ENCODE measurements around the gene CNTN5. TPM values are rescaled to one million over a fixed set of nuclear protein-coding genes. Genes with fewer than 3 reads are reported as not detected.

The CNTN5 gene
- total RNA-seq, 2 experiments from 2014 or later: not detected

- Mint-ChIP-seq H3K27me3 (no peaks in the 10 kb centered on the region), H3K4me3 (no peak overlapping the region), H3K4me1 (ENCODE audit: low read depth) (no peaks in the 10 kb centered on the region), H3K9me3 (peaks cover 14% of the 10 kb centered on the region), H3K27ac (no peak overlapping the region), H3K36me3 (ENCODE audit: low read depth) (no peaks in the 10 kb centered on the region)
- ChIA-PET POLR2A (no interaction called here), CTCF (no interaction called here)
- no peak for ATAC-seq (ENCODE audit: poor library complexity)
- no peaks in the 10 kb centered on the region for H3K4me1 ChIP-seq (ENCODE audit: insufficient read depth, low read length)
- no peak for TF ChIP-seq CTCF (IDR thresholded peaks at IDR 0.05)
- intact Hi-C loops (cut with DNase I, micrococcal nuclease): no loop called here
- no peaks in the 10 kb centered on the region for H3K27me3 ChIP-seq (ENCODE audit: control insufficient read depth in 1 of 2, insufficient read depth in 2 of 2, low read length in 2 of 2)
- H3K27ac ChIP-seq (ENCODE audit: low read depth in 1 of 2, low read length in 2 of 2): no peak overlapping the region
- H3K9me3 ChIP-seq (ENCODE audit: control insufficient read depth in 1 of 2, insufficient read depth in 1 of 2, low read length in 2 of 2): peaks cover 0 to 9% of the 10 kb centered on the region in 2 experiments
- no peak for DNase-seq
- H3K36me3 ChIP-seq (ENCODE audit: insufficient read depth, low read length): no peaks in the 10 kb centered on the region
- no peak overlapping the region for H3K4me3 ChIP-seq (ENCODE audit: low read length)
Observed at GRCh38 chr11:99932684-99933083, 911.9 kb downstream of the CNTN5 start.

- Mint-ChIP-seq H3K4me1 (ENCODE audit: low read depth) (no peaks in the 10 kb centered on the region), H3K27ac (no peak overlapping the region), H3K27me3 (no peaks in the 10 kb centered on the region), H3K9me3 (peaks cover 13% of the 10 kb centered on the region), H3K36me3 (ENCODE audit: low read depth) (no peaks in the 10 kb centered on the region), H3K4me3 (no peak overlapping the region)
- Histone ChIP-seq H3K9me3 (ENCODE audit: control insufficient read depth in 1 of 2, insufficient read depth in 1 of 2, low read length in 2 of 2) (no peaks in the 10 kb centered on the region), H3K27me3 (ENCODE audit: control insufficient read depth in 1 of 2, insufficient read depth in 2 of 2, low read length in 2 of 2) (no peaks in the 10 kb centered on the region), H3K27ac (ENCODE audit: low read depth in 1 of 2, low read length in 2 of 2) (no peak overlapping the region), H3K36me3 (ENCODE audit: insufficient read depth, low read length) (no peaks in the 10 kb centered on the region), H3K4me1 (ENCODE audit: insufficient read depth, low read length) (no peaks in the 10 kb centered on the region), H3K4me3 (ENCODE audit: low read length) (no peak overlapping the region)
- no peak for DNase-seq
- ChIA-PET POLR2A (no interaction called here), CTCF (no interaction called here)
- no peak for ATAC-seq (ENCODE audit: poor library complexity)
- no peak for TF ChIP-seq CTCF (IDR thresholded peaks at IDR 0.05)
- intact Hi-C loops (cut with DNase I, micrococcal nuclease): no loop called here
Observed at GRCh38 chr11:99934008-99934407, 913.3 kb downstream of the CNTN5 start.

GRCh38 chr11:99937330-99937729 is 916.6 kb downstream of the CNTN5 start:
- Mint-ChIP-seq H3K4me1 (ENCODE audit: low read depth) (no peaks in the 10 kb centered on the region), H3K4me3 (no peak overlapping the region), H3K36me3 (ENCODE audit: low read depth) (no peaks in the 10 kb centered on the region), H3K27ac (no peak overlapping the region), H3K9me3 (peaks cover 11% of the 10 kb centered on the region), H3K27me3 (no peaks in the 10 kb centered on the region)
- CTCF ChIA-PET: no interaction called here
- intact Hi-C loops (cut with DNase I, micrococcal nuclease): no loop called here
- Histone ChIP-seq H3K36me3 (ENCODE audit: insufficient read depth, low read length) (no peaks in the 10 kb centered on the region), H3K4me1 (ENCODE audit: insufficient read depth, low read length) (no peaks in the 10 kb centered on the region), H3K27me3 (ENCODE audit: control insufficient read depth in 1 of 2, insufficient read depth in 2 of 2, low read length in 2 of 2) (no peaks in the 10 kb centered on the region), H3K4me3 (ENCODE audit: low read length) (no peak overlapping the region), H3K9me3 (ENCODE audit: control insufficient read depth in 1 of 2, insufficient read depth in 1 of 2, low read length in 2 of 2) (no peaks in the 10 kb centered on the region), H3K27ac (ENCODE audit: low read depth in 1 of 2, low read length in 2 of 2) (no peak overlapping the region)
- POLR2A ChIA-PET: no interaction called here
- no peak for TF ChIP-seq CTCF (IDR thresholded peaks at IDR 0.05)
- ATAC-seq (ENCODE audit: poor library complexity): no peak
- no peak for DNase-seq

Data from CD4-positive, alpha-beta T cell (primary cell).